Choroid plexus epithelial cell (primary cell): Measurements from ENCODE around the gene MRTFA.

Source experiments
- DNase-seq: peaks from one replicate; pipeline ENCODE4 v3.0.0-alpha.2; 2010; ENCODE audit warnings: low read depth
- H3K4me3 ChIP-seq: 2 replicates; pipeline ENCODE4 v1.5.1; 2011; ENCODE audit warnings: low read depth, mild to moderate bottlenecking, control low read depth, low read length, moderate library complexity
- CTCF ChIP-seq: conservative IDR thresholded peaks from 2 replicates; pipeline ENCODE4 v1.5.1; 2011; ENCODE audit warnings: low read depth, mild to moderate bottlenecking, control low read depth, inconsistent platforms, low read length, moderate library complexity

MRTFA gene

GRCh38 chr22:40419718-40420117, 216.8 kb downstream of the MRTFA start:
- no peak for DNase-seq
- no peak overlapping the region for H3K4me3 ChIP-seq
- no peak for TF ChIP-seq CTCF

- DNase-seq, result no peak
- TF ChIP-seq CTCF, result no peak
Observed at GRCh38 chr22:40418366-40419201, 217.9 kb downstream of the MRTFA start.

GRCh38 chr22:40417881-40418280, 218.6 kb downstream of the MRTFA start:
- H3K4me3 ChIP-seq, result no peak overlapping the region
- no peak for DNase-seq
- TF ChIP-seq CTCF, result no peak

More at GRCh38 chr22:40418366-40419201, 217.9 kb downstream of the MRTFA start:
- no peak overlapping the region for H3K4me3 ChIP-seq

GRCh38 chr22:40417041-40417440, 219.5 kb downstream of the MRTFA start:
- no peak for TF ChIP-seq CTCF
- H3K4me3 ChIP-seq, result no peak overlapping the region
- no peak for DNase-seq

GRCh38 chr22:40416636-40417035, 219.9 kb downstream of the MRTFA start:
- no peak for DNase-seq
- TF ChIP-seq CTCF, result no peak
- no peak overlapping the region for H3K4me3 ChIP-seq

GRCh38 chr22:40416267-40416570, 220.3 kb downstream of the MRTFA start:
- no peak overlapping the region for H3K4me3 ChIP-seq
- no peak for TF ChIP-seq CTCF
- DNase-seq, result no peak
